ENCODE data around the gene CDYL2. TPM values are rescaled to one million over a fixed set of nuclear protein-coding genes. Genes with fewer than 3 reads are reported as not detected.

CDYL2 gene
- total RNA-seq, 1 experiment from 2014 or later, result 1.1 TPM

DNA sequence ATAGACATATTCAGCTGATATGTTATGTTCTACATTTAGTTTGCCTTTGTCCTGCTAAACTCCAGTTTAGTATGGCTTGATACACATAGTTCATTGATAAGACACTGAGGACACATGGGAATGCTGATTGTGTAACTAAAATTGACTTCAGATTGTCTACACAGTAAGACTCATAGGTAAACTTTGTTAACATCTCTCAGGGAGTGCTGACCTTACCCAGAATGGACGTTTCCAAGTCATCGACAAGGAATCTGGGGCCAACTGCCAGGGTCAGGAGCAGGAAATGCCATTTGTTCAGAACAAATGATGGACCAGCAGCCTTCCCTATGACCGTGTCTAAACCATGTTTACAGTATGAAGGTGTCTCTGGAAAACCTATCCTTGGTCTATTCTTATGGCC, 204.9 kb downstream of the CDYL2 start:
- no peak for DNase-seq (ENCODE audit: low spot score)

DNA sequence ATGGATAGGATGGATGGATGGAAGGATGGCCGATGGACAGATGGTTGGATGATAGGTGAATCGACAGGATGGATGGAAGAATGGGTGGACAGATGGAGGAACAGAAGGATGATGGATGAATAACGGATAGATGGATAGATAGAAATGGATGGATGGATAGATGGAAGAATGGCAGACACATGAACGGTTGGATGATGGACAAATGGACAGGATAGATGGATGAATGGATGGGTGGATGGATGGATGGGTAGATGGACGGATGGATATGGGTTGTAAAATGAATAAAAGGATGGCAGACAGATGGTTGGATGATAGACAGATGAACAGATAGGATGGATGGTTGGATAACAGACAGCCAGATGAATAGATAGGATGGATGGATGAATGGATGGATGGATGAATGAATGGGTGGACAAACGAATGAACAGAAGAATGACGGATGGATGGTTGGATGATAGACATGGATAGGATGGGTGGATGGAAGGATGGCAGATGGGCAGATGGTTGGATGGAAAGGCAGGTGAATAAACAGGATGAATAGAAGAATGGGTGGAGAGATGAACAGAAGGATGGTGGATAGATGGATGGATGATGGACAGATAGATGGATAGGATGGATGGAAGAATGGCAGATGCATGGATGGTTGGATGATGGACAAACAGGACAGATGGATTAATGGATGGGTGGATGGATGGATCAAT, 207.7 kb downstream of the CDYL2 start:
- no peak for DNase-seq (ENCODE audit: low spot score)

DNA sequence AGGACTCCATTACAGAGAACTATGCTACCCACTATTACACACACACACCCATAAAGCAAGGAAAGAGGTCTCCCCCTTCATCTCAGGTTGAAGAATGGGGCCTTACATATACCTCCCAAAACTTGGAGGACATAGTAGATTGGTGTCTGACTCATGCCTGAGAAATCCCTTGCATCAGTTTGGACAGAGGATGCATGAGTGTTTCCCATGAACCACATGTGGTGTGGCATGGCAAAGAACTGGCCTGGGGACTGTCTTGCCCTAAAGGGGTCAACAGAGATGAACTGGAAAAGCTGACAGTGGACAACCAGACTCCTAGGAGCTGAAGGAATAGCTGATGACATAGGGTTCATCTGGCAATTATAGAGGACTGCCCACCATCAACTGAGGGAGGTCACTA, 209.6 kb downstream of the CDYL2 start:
- DNase-seq (ENCODE audit: low spot score), result no peak

DNA sequence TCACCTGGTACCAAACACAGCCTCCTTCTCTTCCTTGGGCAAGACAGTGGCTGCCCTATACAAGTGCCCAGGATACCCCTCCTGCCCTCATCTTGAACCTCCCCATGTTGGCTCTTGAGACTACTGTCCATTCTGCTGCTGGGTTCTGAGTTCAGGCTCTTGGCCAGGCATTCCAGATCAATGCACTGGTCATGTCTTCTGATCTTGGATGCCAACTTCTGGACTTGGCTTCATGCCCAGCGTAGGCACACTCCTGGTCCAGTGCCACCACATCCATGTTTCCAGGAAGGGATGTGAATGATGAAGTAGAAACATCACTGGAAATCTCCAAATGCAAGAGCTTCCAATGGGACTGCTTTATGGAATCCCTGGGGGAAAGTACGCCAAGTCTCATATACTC, 212.1 kb downstream of the CDYL2 start:
- DNase-seq (ENCODE audit: low spot score), result no peak

DNA sequence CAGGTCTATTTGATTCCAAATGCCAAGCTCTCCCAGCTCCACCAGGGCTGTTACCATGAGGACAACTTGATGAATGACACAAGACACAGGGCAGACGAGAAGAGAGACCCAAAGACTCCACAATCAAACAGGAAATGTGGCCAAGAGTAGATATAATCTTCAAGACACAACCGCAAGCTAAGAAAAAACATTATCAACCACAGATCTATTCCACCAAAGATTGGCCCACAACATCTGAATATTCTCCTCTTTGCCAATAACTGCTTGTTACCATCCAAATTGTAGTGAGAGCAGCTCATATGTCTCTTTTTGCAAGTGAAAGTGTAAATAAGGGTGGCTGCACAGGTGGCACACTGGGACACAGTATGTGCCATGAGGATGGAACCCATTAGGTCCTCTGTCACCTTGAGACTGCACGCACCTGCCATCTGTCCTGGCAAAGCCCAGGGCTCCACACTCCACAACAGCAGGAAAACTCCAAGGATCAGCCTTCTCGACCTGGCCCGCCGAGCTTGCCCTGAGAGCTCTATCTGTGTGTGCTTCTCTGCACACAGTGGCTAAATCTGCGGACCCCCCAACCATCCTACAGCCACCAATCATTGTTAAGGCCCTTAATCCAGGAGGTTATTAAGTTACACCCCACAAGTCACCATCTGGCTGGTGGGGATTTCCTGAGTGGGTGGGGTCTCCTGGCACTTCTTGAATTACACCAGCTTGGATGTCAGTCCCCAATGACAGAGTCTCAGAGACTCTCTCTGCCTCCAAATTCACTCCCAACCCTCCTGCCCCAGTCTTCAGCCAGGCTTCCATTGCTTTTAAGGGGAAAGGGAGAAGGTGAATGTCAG, 213.1 kb downstream of the CDYL2 start:
- no peak for DNase-seq (ENCODE audit: low spot score)

DNA sequence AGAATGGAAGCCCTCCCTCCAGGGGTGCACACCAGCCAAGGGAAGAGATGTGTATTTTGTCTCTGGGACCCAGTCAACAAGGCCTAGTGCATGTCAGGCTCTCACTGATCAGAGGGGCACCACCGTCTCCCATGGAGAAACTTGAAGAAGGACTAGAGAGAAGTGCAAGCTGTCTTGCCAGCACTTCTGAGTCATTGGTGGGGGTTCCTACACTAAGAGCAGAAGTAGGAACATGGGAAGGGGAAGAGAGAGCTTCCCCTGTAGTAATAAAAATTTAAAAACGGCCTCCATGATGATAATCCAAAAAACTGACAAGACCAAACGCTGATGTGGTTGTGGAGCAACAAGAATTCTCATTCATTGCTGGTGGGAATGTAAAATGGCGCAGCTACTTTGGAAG, 217.3 kb downstream of the CDYL2 start:
- DNase-seq (ENCODE audit: low spot score), result no peak

DNA sequence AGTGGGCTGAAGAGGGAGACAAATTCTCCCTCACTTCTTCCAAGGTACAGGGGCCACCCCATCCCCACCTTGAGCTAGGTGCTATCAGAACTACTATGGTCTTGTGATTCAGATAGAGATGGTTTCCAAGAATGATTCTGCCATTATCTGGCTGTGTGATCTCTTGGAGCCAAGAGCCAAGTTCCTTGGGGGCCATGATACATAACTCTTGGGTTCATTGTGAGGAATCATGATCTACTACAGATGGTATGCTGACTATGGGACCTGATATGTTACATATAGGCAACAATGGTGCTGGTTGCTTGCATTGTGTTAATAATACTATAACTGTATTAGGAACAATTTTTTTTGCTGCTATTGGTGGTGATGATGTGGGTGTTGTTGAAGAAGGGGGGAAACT, 217.9 kb downstream of the CDYL2 start:
- no peak for DNase-seq (ENCODE audit: low spot score)

DNA sequence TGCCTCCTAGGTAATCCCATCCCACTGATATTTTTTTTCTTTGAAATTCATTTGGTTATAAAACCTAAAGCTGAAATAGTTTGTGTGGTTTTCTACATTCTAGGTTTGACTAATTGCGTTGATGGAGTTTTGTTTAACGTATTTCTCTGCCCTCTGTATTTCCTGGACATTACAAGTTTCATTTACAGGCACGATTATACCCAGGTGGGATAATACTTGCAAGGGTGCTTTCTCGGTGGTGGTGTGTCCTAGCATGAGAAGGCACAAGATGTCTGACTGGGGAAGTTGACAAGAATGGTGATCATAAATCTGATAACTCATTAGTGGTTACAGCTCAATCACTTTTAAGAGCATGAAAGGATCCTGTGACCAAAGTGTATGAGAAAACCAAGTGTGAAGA, 218.6 kb downstream of the CDYL2 start:
- no peak for DNase-seq (ENCODE audit: low spot score)

DNA sequence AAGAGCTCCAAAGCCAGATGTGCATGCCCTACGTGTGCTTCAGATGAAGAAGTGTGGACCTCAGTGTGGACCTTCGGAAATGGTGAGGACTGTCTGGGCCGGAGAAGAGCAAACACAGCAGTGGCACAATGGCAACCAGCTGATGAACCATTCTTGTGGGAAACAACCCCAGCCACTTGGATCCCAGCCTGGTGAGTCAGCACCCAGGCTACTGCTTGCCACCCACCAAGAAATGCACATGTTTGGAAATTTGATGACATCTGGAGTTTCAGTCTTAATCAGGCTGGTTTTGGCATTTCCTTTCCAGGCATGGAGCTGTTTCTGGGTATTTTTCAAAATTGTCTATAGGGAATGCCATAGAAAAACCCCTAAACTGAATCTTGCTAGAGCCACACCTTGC, 220.9 kb downstream of the CDYL2 start:
- no peak for DNase-seq (ENCODE audit: low spot score)

DNA sequence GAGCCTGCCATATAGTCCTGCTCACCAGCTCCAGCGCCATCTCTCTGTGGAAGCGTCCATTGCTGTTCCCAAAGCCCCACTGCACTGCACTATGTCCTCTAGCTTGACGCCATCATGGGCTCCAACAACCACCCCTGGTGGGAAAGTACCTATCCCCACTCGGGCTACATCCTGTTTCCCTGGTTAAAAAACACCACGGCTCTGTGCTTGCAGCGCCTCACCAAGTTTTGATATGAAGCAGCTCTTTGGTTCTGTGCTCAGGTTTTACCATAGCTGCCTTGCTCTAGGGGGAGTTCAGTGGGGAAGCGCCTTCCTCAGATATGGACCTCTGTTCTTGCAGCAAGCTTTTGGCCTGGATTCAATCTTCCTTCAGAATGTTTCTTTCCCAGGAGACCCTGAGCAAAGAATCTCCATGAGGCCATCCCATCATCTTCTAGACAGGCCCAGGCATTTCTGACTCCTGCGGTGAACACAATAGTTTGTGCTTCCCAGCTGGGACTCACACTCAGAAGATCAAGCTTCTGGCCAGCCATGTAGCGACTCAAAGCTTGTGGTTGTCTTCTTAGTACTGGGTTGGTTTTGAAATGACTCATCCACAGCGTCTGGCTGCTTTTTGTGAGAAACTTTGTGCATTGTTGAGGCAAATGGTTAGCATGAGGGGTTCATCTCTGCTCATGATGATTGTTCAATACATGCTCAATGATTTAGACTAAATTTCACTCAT, 224.1 kb downstream of the CDYL2 start:
- DNase-seq (ENCODE audit: low spot score), result no peak

DNA sequence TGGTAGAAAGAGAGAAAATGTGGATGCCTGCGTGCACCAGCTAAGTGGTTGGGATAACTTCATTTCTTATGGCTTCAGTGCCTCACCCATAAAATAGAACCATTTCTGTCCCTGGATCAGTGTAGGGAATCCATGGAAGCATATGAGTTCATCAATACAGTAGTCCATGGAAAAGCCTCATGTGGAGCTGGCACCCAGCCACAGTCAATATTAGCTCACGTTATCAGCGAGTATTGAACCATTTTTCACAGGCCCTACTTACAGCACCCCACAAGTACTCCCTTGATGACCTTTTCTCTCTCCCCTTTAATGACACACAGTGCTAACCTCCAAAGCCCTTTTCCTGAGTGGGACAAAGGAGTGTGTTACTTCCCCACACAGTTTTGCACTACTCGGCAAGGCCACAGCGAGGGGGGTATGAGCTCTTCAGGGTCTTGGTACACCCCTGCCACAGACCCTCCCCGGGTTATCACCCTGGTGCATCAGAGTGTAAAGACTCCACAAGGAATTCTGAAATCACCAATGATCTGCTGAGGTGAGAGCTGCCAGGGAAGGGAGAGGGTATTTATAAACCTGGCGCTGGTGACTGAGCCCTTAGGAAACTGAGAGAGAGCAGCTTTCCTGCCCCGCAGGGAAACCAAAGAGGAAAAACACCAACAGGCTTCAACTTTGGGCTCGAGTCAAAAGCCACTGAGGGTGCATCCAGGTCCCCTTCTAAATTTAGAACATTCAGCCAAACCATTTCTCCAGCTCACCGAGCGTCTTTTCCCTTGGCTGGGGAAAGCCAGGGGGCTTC, 226.7 kb downstream of the CDYL2 start:
- DNase-seq (ENCODE audit: low spot score), result no peak

DNA sequence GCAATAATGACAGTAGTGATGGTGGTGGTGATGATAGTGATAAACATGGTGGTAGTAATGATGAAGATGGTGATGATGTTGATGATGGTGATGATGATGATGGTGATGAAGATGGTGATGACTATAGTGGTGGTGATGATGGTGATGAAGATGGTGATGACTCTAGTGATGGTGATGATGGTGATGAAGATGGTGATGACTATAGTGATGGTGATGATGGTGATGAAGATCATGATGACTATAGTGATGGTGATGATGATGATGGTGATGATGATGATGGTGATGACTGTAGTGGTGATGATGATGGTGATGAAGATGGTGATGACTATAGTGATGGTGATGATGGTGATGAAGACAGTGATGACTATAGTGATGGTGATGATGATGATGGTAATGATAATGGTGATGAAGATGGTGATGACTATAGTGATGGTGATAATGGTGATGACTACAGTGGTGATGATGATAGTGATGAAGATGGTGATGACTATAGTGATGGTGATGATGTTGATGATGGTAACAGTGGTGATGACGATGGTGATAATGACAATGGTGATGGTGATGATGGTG, 228.0 kb downstream of the CDYL2 start:
- DNase-seq (ENCODE audit: low spot score), result no peak

DNA sequence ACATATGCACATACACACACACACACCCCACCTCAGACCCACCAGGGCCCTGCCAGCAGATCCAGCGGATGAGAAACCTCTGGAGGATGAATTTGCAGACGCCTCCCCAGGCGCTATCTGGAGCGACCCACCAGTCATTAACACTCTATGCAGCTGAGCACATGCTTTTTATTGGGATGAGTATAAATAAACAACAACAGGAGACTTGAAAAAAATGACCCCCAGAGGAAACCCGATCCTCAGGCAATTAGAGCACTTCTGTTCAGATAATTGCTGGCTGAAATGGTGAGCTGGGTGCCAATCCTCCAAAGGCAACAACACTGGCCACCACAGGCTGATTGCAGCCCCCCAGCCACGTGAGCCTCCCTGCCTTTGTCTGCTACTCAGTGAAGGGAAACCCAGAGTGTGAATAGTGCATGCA, 230.7 kb downstream of the CDYL2 start:
- no peak for DNase-seq (ENCODE audit: low spot score)

DNA sequence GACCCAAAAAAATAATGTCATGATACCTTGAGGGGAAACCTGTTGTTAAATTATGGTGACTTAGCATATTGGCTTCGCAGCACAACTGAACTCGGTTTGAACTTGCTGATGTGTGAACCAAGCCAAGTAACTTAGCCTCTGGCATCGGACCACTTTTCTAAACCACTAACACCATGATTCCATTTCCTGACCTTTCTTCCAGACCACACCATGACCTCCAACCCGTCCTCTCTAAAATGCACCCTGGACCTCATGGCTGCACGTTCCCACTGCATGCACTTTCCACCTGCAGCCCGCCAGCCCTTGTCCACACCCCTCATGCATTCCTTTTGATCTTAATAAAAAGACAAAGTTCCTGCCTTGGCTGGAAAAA, 234.3 kb downstream of the CDYL2 start:
- DNase-seq (ENCODE audit: low spot score), result no peak

DNA sequence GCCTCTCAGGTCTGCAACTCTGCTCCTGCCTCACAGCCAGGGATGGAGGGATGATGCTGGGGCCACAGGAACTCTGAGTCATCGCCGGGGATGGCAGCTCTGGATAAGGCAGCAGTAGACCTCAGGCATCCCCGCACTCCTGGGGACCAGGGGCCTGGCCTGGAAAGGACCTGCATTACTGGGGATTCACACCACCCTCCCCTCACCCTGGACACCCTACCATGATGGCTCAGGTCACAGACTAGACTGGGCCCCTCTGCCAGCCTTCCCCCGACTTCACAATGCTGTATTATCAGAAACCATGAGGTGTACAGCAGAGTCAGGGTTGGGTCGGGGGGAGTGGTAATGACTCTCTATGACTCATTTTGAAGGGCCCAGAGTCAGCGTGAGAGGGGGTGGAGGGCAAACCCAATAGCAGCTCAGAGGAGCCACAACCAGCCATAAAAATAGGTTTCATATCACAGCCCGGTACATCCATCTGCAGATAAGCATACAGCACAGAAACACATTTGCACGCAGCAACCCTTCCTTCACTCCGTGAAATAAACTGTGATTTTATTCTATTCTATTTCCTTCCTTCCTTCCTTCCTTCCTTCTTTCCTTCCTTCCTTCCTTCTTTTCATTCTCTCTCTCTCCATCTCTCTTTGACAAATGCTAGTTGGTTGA, 234.8 kb downstream of the CDYL2 start:
- DNase-seq (ENCODE audit: low spot score), result no peak

DNA sequence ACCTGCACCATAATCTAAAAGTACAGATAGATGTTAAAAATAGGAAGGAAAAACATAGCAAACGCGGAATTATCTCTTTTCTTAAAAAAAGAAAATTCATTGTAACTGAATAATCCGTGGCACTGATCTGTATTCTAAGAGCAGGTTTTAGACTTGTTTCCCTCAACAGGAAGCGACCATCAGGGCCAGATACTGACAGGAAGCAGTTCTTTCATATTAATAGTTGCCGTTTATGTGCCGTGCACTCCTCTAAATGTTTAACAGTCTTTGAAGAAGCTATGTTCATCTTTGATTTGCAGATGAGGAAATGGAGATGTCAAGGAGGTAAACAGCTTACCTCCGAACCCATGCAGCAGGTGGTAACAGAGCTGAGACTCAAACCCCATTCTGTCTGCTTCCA, 240.0 kb downstream of the CDYL2 start:
- no peak for DNase-seq (ENCODE audit: low spot score)

DNA sequence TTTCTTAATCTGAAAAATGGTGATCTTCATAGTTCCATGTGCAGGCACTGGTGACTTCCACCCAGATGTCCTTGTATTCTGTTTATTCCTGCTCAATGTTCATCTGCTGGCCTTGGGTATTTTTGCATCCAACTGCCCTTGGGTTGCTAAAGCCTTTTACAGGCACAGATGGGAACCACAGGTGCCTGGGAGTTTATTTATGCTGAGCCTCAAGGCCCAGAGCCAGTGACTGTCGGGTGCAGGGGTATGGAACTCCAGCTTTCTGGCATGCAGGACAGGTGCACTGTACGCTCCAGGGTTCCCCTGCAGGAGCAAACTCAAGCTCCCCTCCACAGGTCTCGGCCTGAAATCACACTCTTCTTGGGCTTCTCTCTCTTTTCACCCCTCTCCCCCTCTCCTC, 241.3 kb downstream of the CDYL2 start:
- no peak for DNase-seq (ENCODE audit: low spot score)

DNA sequence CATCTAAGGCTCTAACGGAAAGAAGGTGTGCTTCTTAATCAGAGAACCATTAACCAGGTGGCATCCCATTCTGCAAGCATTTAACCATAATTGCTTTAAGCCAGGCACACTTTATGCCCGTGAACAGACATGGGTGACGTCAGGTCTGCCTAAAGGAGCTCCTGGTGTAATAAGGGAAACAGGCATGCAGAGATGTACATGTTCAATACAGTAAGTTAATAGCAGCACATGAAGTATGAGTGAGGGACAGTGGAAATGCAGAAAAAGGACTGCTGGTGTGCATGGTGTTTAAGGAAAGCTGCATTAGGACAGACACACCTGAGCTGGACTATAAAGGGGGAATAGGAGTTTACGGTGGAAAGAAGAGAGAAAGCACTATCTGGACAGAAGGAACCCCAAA, 245.0 kb downstream of the CDYL2 start:
- DNase-seq (ENCODE audit: low spot score), result no peak

DNA sequence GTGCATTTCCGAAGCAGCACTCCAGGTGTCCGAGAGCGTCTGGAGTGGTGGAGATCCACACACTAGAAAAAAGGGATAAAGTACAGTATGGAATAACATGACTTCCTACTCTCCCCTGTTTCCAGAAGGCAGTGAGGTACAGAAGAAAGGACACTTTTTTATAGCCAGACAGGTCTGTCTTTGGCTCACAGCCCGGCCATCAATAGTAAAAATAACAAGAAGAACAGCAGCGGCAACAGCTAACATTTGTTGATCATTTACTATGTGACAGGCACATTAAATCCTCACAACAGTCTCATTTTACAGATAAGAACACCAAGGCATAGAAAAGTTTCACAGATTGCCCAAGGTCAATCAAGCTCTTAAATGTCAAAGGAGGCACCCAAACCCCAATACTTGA, 247.4 kb downstream of the CDYL2 start:
- DNase-seq (ENCODE audit: low spot score), result no peak

DNA sequence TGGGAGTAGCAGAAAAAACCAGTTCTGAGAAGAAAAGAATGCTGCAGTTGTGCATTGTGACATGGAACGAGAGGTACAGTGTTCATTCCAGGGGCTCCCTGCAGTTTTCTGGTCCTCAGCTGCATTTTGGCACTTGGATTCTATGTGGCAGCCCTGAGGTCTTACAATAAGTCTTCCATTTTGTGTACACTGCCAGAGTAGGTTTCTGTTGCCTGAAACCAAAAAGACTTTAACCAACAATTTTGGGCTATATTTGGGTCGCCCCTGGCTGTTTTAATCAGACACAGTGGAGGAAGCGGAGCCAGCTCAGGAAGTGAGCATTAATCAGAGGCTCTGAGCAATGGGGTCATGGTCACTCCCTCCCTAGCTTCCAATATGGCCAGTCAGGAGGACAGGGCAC, 247.9 kb downstream of the CDYL2 start:
- DNase-seq (ENCODE audit: low spot score), result no peak

DNA sequence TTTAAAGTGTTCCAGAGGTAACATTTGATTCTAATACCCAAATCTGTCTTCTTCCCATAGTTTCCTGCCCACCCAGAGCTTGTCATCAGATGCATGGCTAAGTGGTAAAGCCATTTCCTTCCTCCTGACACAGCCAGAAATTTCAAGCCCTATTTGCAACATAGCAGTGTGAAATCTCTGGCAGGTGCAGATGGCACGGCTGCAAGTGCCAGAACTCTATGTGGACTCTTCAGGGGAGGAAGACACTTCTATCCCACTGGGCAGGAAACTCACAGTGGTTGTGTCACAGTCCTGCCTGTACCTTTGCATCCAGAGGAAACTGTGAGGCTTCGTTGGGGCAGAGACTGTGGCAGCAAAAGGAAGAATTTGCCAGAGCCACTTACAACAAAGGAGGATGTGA, 250.4 kb downstream of the CDYL2 start:
- DNase-seq (ENCODE audit: low spot score), result no peak
